GM12878 (cell line): ENCODE measurements around the gene LMAN1L. TPM values are rescaled to one million over a fixed set of nuclear protein-coding genes. Genes with fewer than 3 reads are reported as not detected.
"Not testable (repeated sequence)": the region's sequence is repeated elsewhere in the genome, so short reads cannot be mapped to it uniquely, and the experiment has no call there.

Source experiments
- ATAC-seq: fragments of 200-7000 bp; cut with Tn5 transposase; 3 replicates; pipeline ENCODE4 v1.9.1; 2020; ENCODE audit warnings: mild to moderate bottlenecking, moderate library complexity
- BruUV-seq: library from RNA; stranded (reverse); fragments of 400-500 nt; replicated peaks from 2 replicates; lab custom pipeline; 2021; lab: Mats Ljungman, UMichigan
- CTCF ChIA-PET: fragments of 300-600 bp; sonication (Branson Sonifier 250); formaldehyde crosslinking; extraction: SDS; loops from one replicate; lab custom pipeline; 2021; ENCODE audit warnings: inconsistent platforms; lab: Yijun Ruan, JAX
- POLR2A ChIA-PET: fragments of 350-600 bp; formaldehyde crosslinking; extraction: SDS; loops from one replicate; lab custom pipeline; 2021; ENCODE audit warnings: inconsistent platforms; lab: Charles Lee
- RAD21 ChIA-PET: fragments of 300-600 bp; sonication (Branson Sonifier 250); formaldehyde crosslinking; loops from one replicate; lab custom pipeline; 2023; ENCODE audit warnings: antibody characterized with exemption; ENCODE audit not compliant: unreplicated experiment; lab: Charles Lee
- SMC1A ChIA-PET: fragments of 300-600 bp; sonication (Branson Sonifier 250); formaldehyde crosslinking; loops from one replicate; lab custom pipeline; 2023; ENCODE audit not compliant: unreplicated experiment, uncharacterized antibody; lab: Charles Lee
- DNase-seq: peaks from one replicate; pipeline ENCODE4 v3.0.0-alpha.2; 2011; ENCODE audit warnings: low read depth, low spot score
- FAIRE-seq: peaks from 3 replicates; lab custom pipeline; 2011; peaks lifted over from hg19 to GRCh38; lab: Jason Lieb, UNC
- H2AFZ ChIP-seq: 2 replicates; pipeline ENCODE4 v1.6.0; 2011; ENCODE audit warnings: low read depth, low read length, control low read depth; ENCODE audit not compliant: control insufficient read depth
- H3K27ac ChIP-seq: 2 replicates; pipeline ENCODE4 v1.5.1; 2011; ENCODE audit warnings: control low read depth; ENCODE audit not compliant: control insufficient read depth, insufficient read depth
- H3K27me3 ChIP-seq, 2 experiments: replicated peaks in 1 of 2; 2 replicates each; pipeline versions ENCODE4 v1.6.0 to v1.6.1; 2011; ENCODE audit warnings: low read length in 1 of 2; ENCODE audit not compliant: control insufficient read depth in 2 of 2, insufficient read depth in 2 of 2
- H3K36me3 ChIP-seq, 2 experiments: 2 replicates each; pipeline ENCODE4 v1.5.1; 2011; ENCODE audit warnings: low read length in 1 of 2; ENCODE audit not compliant: control insufficient read depth in 2 of 2, insufficient read depth in 2 of 2
- H3K4me1 ChIP-seq: 2 replicates; pipeline ENCODE4 v1.6.1; 2011; ENCODE audit warnings: mild to moderate bottlenecking, low read length, moderate library complexity, mixed read lengths; ENCODE audit not compliant: control insufficient read depth, insufficient read depth
- H3K4me2 ChIP-seq: 2 replicates; pipeline ENCODE4 v1.6.0; 2011; ENCODE audit warnings: control low read depth; ENCODE audit not compliant: control insufficient read depth, insufficient read depth
- H3K4me3 ChIP-seq: fragments of 200-600 bp; sonication (generic); 2 replicates; pipeline ENCODE4 v1.5.1; 2016
- H3K79me2 ChIP-seq: 2 replicates; pipeline ENCODE4 v1.6.0; 2011; ENCODE audit warnings: low read length; ENCODE audit not compliant: control insufficient read depth, insufficient read depth
- H3K9ac ChIP-seq: 2 replicates; pipeline ENCODE4 v1.8.0; 2011; ENCODE audit warnings: low read length, control low read depth, mixed read lengths; ENCODE audit not compliant: control insufficient read depth, insufficient read depth
- H3K9me3 ChIP-seq: replicated peaks from 3 replicates; pipeline ENCODE4 v1.5.1; 2011; ENCODE audit warnings: mild to moderate bottlenecking, low read length; ENCODE audit not compliant: control insufficient read depth, insufficient read depth
- H4K20me1 ChIP-seq: 2 replicates; pipeline ENCODE4 v1.6.0; 2011; ENCODE audit not compliant: control insufficient read depth, insufficient read depth
- BHLHE40 ChIP-seq, 2 experiments: fragments of 450-650 bp in 1 of 2; IDR thresholded peaks; 2 replicates each; pipeline ENCODE4 v1.6.1; 2011 to 2017; ENCODE audit warnings: low read depth in 2 of 2, borderline replicate concordance in 1 of 2, improper control_type of control experiment in 1 of 2, low read length in 1 of 2, mild to moderate bottlenecking in 1 of 2
- CREM ChIP-seq: IDR thresholded peaks from 2 replicates; pipeline ENCODE4 v1.6.1; 2014; ENCODE audit warnings: antibody characterized with exemption, low read depth
- DPF2 ChIP-seq: fragments of 450-650 bp; IDR thresholded peaks from 2 replicates; pipeline ENCODE4 v1.6.1; 2017; ENCODE audit warnings: mild to moderate bottlenecking
- EED ChIP-seq: sonication (generic); IDR thresholded peaks from 2 replicates; pipeline ENCODE4 v1.6.1; 2016; ENCODE audit warnings: antibody characterized with exemption, low read depth
- ELK1 ChIP-seq: IDR thresholded peaks from 2 replicates; pipeline ENCODE4 v1.6.1; 2012; ENCODE audit warnings: low read depth, low read length, improper control_type of control experiment
- IKZF1 ChIP-seq: fragments of 450-650 bp; conservative IDR thresholded peaks from 2 replicates; pipeline ENCODE4 v1.6.1; 2017; ENCODE audit warnings: antibody characterized with exemption, mild to moderate bottlenecking
- IKZF2 ChIP-seq, 2 experiments: fragments of 450-650 bp; IDR thresholded peaks; 2 replicates each; pipeline ENCODE4 v1.6.1; 2017; ENCODE audit warnings: mild to moderate bottlenecking in 2 of 2, moderate library complexity in 2 of 2
- IRF4 ChIP-seq: IDR thresholded peaks from 2 replicates; pipeline ENCODE4 v1.6.1; 2011; ENCODE audit warnings: low read depth, low read length
- MEF2A ChIP-seq: IDR thresholded peaks from 2 replicates; pipeline ENCODE4 v1.6.1; 2011; ENCODE audit warnings: low read depth, mild to moderate bottlenecking, low read length, moderate library complexity; ENCODE audit not compliant: insufficient read depth
- MEF2B ChIP-seq: fragments of 450-650 bp; IDR thresholded peaks from 2 replicates; pipeline ENCODE4 v1.6.1; 2018; ENCODE audit warnings: mild to moderate bottlenecking, moderate library complexity; ENCODE audit not compliant: partially characterized antibody, poor library complexity, severe bottlenecking
- MXI1 ChIP-seq: fragments of 150-350 bp; IDR thresholded peaks from 2 replicates; pipeline ENCODE4 v1.6.1; 2011; ENCODE audit warnings: low read depth, mild to moderate bottlenecking, inconsistent platforms, low read length, improper control_type of control experiment
- NR2C1 ChIP-seq: fragments of 450-650 bp; IDR thresholded peaks from 2 replicates; pipeline ENCODE4 v1.6.1; 2017; ENCODE audit warnings: antibody characterized with exemption, mild to moderate bottlenecking, moderate library complexity
- SMAD1 ChIP-seq: fragments of 450-650 bp; IDR thresholded peaks from 2 replicates; pipeline ENCODE4 v1.6.1; 2018; ENCODE audit warnings: mild to moderate bottlenecking, low read depth; ENCODE audit not compliant: partially characterized antibody
- ZNF384 ChIP-seq: IDR thresholded peaks from 2 replicates; pipeline ENCODE4 v1.6.1; 2012; ENCODE audit warnings: low read depth, mild to moderate bottlenecking, low read length, improper control_type of control experiment, borderline replicate concordance
- WGBS: methylation state at CpG from one replicate; pipeline ENCODE4 v1.1.6; 2016; ENCODE audit warnings: low lambda C conversion rate; ENCODE audit not compliant: insufficient replicate concordance, insufficient coverage; ENCODE audit errors: missing lambda C conversion rate; 5-methylcytosine and 5-hydroxymethylcytosine counted together
- in situ Hi-C: fragments of 300-500 bp; cut with MboI; formaldehyde crosslinking; loops from 9 replicates; pipeline ENCODE4 v1.14.3; 2018; ENCODE audit warnings: mixed read lengths
- intact Hi-C: fragments of 100-400 bp; cut with micrococcal nuclease; formaldehyde crosslinking; loops from one replicate; pipeline ENCODE4 v1.14.2; 2022; ENCODE audit not compliant: unreplicated experiment
- polyA plus RNA-seq, 11 experiments: library from polyadenylated mRNA; depleted of rRNA in 4 of 11; unstranded in 6 of 11; stranded (reverse) in 5 of 11; fragments of >200 nt; fragmentation: Nextera tagmentation in 4 of 11; fragmentation: Illumina TruSeq in 1 of 11; extraction: Ambion mirVana in 4 of 11; extraction: Trizol in 1 of 11; gene quantifications; 1 replicate in 1 of 11; 2 replicates in 10 of 11; pipeline versions ENCODE4 v1.2.1 to v1.2.3, GENCODE V29; 2011 to 2016; ENCODE audit warnings: inconsistent platforms in 2 of 11, missing spikeins in 2 of 11, low read depth in 1 of 11
- total RNA-seq, 4 experiments: library from RNA; depleted of rRNA in 3 of 4; stranded (reverse); fragments of >200 nt in 3 of 4; fragmentation: Illumina TruSeq in 1 of 4; extraction: Trizol in 1 of 4; gene quantifications; 2 replicates each; pipeline versions ENCODE4 v1.2.1 to v1.2.3, GENCODE V29; 2013 to 2021

The LMAN1L gene
- total and polyA plus RNA-seq, 10 of the 15 experiments (the other 5 are each of a cell fraction or from before 2014, with no cell fraction given) = not detected

GRCh38 chr15:74785194-74786032, 27.2 kb upstream of the LMAN1L start (continued):
- TF ChIP-seq MEF2B = peak; percentile 16
- no peak for TF ChIP-seq IRF4
- TF ChIP-seq SMAD1 = no peak
- no peak for TF ChIP-seq NR2C1
- TF ChIP-seq DPF2 = no peak; the same call in 1 of the 2 replicates
- 0 out of 2 replicates have a peak, but pooled peaks have one; percentile 8 for TF ChIP-seq CREM

- TSS peak; percentile 30 for BruUV-seq
- H3K4me3 ChIP-seq = peak overlapping the region; percentile 94
- H3K27me3 ChIP-seq, in situ Hi-C loops, H4K20me1 ChIP-seq, H3K9me3 ChIP-seq, H2AFZ ChIP-seq, FAIRE-seq, DNase-seq, ATAC-seq, H3K36me3 ChIP-seq: not testable (repeated sequence)
- H3K4me2 ChIP-seq = peak overlapping the region; percentile 67
- peak; percentile 40; the same call in 1 of the 2 replicates for TF ChIP-seq ZNF384
- TF ChIP-seq MXI1 = peak; percentile 14; the same call in 1 of the 2 replicates
- peak in 1 of 2 experiments; percentile 30; a peak in 1 of 4 replicates for TF ChIP-seq BHLHE40 (IDR thresholded peaks at IDR 0.05; ENCODE audit: borderline replicate concordance in 1 of 2, low read depth in 2 of 2, low read length in 1 of 2)
- TF ChIP-seq IKZF1 = peak; percentile 12; the same call in 1 of the 2 replicates
- TF ChIP-seq MEF2A = 0 out of 2 replicates have a peak, but pooled peaks have one; percentile 19
- TF ChIP-seq IKZF2 (IDR thresholded peaks at IDR 0.05) = peak in 1 of 2 experiments; percentile 42; a peak in 2 of 4 replicates
- peak; percentile 46; the same call in 1 of the 2 replicates for TF ChIP-seq EED
- 0 out of 2 replicates have a peak, but pooled peaks have one; percentile 7 for TF ChIP-seq ELK1
- peak overlapping the region; percentile 82 for H3K9ac ChIP-seq
- H3K79me2 ChIP-seq = peaks cover 92% of the 10 kb centered on the region
- H3K27ac ChIP-seq = peak overlapping the region; percentile 96
- RAD21 ChIA-PET = interaction anchor here (22.9 to 25.2 kb wide), 2 partner anchors 4 to 6 kb away, joined by 1186 read pairs; partner anchors contain the start of gene CSK
- peaks cover 48% of the 10 kb centered on the region for H3K4me1 ChIP-seq
- POLR2A ChIA-PET = interaction anchor here (0.6 to 14.2 kb wide), 5 partner anchors 9 to 153 kb away, joined by 3 to 602 read pairs (median 4); partner anchors contain the start of gene CSK
- 2% methylated on average over 11 of the region's 12 CpGs for WGBS
- intact Hi-C loops = loop anchor here (2.0 to 5.0 kb wide), 2 partner anchors 244 to 389 kb away; partner anchors contain the start of gene ARID3B
- SMC1A ChIA-PET = interaction anchor here (2.4 to 15.7 kb wide), 5 partner anchors 9 to 401 kb away, joined by 7 to 811 read pairs (median 23); partner anchors contain the start of gene CSK
- CTCF ChIA-PET = interaction anchor here (1.2 to 25.9 kb wide), 5 partner anchors 10 to 115 kb away, joined by 3 to 1288 read pairs (median 23); partner anchors contain the start of gene CSK
Observed at GRCh38 chr15:74786081-74786480, 26.6 kb upstream of the LMAN1L start.
